Natural killer cell (primary cell): ENCODE results near the gene SAMD5. TPM values are rescaled to one million over a fixed set of nuclear protein-coding genes. Genes with fewer than 3 reads are reported as not detected.

Source experiments
- ATAC-seq, 3 donors: fragments of 150-1000 bp in 2 of 3; fragments of 200-7000 bp in 1 of 3; cut with Tn5 transposase; 1 replicate in 1 of 3; 2 replicates in 2 of 3; pipeline ENCODE4 v1.10.0; 2021; ENCODE audit warnings: mild to moderate bottlenecking in 2 of 3, moderate library complexity in 2 of 3
- DNase-seq, 2 donors: peaks; one replicate each; pipeline versions ENCODE4 v3.0.0 to v3.0.0-alpha.2; 2013 to 2021; ENCODE audit warnings: mixed read lengths in 1 of 2
- H3K27ac ChIP-seq: one replicate; pipeline ENCODE4 v1.5.1; 2013; ENCODE audit warnings: mild to moderate bottlenecking, low read length
- H3K27me3 ChIP-seq: one replicate; pipeline ENCODE4 v1.6.1; 2013; ENCODE audit warnings: low read length; ENCODE audit not compliant: control insufficient read depth, insufficient read depth
- H3K36me3 ChIP-seq: one replicate; pipeline ENCODE4 v1.6.1; 2013; ENCODE audit warnings: low read length; ENCODE audit not compliant: control insufficient read depth, insufficient read depth
- H3K4me1 ChIP-seq: one replicate; pipeline ENCODE4 v1.6.1; 2013; ENCODE audit warnings: low read length; ENCODE audit not compliant: control insufficient read depth, insufficient read depth
- H3K4me3 ChIP-seq: one replicate; pipeline ENCODE4 v1.5.1; 2013; ENCODE audit warnings: low read length
- H3K9me3 ChIP-seq: one replicate; pipeline ENCODE4 v1.6.1; 2013; ENCODE audit warnings: low read length; ENCODE audit not compliant: control insufficient read depth, insufficient read depth
- H3K27ac Mint-ChIP-seq, 2 donors: one replicate each; pipeline ENCODE4 v1.8.0; 2022; ENCODE audit warnings: mild to moderate bottlenecking in 2 of 2, mixed read lengths in 2 of 2, moderate library complexity in 1 of 2
- H3K27me3 Mint-ChIP-seq, 2 donors: one replicate each; pipeline ENCODE4 v1.8.0; 2022; ENCODE audit warnings: low read depth in 2 of 2, mixed read lengths in 2 of 2
- H3K36me3 Mint-ChIP-seq: one replicate; pipeline ENCODE4 v1.8.0; 2022; ENCODE audit warnings: mixed read lengths
- H3K4me1 Mint-ChIP-seq, 2 donors: one replicate each; pipeline ENCODE4 v1.8.0; 2022; ENCODE audit warnings: mixed read lengths in 2 of 2
- H3K4me3 Mint-ChIP-seq: one replicate; pipeline ENCODE4 v1.8.0; 2022; ENCODE audit warnings: mild to moderate bottlenecking, moderate library complexity, mixed read lengths
- H3K9me3 Mint-ChIP-seq, 2 donors: one replicate each; pipeline ENCODE4 v1.8.0; 2022; ENCODE audit warnings: mixed read lengths in 2 of 2
- WGBS: methylation state at CpG from one replicate; pipeline ENCODE4 v1.1.7; 2013; ENCODE audit warnings: missing lambda C conversion rate; ENCODE audit not compliant: insufficient coverage; 5-methylcytosine and 5-hydroxymethylcytosine counted together
- intact Hi-C: fragments of 100-400 bp; cut with micrococcal nuclease; formaldehyde crosslinking; loops from one replicate; pipeline ENCODE4 v1.14.2; 2022
- total RNA-seq, 4 donors: library from RNA; stranded (reverse); fragments of 120-200 nt in 1 of 4; gene quantifications; one replicate each; pipeline versions ENCODE4 v1.2.3 to v1.2.4, GENCODE V29; 2013 to 2022
- TF ChIP-seq, protein P1 (sequence below): fragments of 200-600 bp; IDR thresholded peaks from one replicate; pipeline ENCODE4 v1.8.0; 2022; ENCODE audit warnings: antibody characterized with exemption

SAMD5 gene
- total RNA-seq, 3 donors from 2014 or later (not counting 1 experiment from before 2014, with no cell fraction given) = not detected

DNA sequence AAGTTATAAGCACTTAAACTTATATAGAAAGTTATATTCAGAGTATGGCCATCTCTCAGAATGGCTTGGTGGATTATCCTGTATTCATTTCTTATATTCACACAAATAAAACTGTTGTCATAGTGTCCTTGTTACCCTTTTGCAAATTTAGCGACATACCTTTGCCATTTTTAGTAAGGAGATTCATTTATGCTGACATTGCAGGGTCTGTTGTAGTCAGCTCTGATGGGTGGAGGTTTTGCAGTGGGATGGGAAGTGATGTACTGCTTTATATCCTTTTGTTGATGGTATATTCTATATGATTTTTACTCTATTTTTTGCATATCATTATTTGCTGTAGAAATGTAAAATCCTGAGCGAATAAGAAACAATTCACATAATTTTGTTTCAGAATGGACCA, 35.9 kb downstream of the SAMD5 start:
- Histone ChIP-seq H3K27me3 (no peaks in the 10 kb centered on the region), H3K9me3 (peaks cover 6% of the 10 kb centered on the region), H3K27ac (no peak overlapping the region), H3K4me3 (no peak overlapping the region), H3K36me3 (no peaks in the 10 kb centered on the region), H3K4me1 (no peaks in the 10 kb centered on the region)
- Mint-ChIP-seq H3K27me3 (no peaks in the 10 kb centered on the region), H3K9me3 (peaks cover 0 to 2% of the 10 kb centered on the region in 2 donors), H3K4me1 (no peaks in the 10 kb centered on the region), H3K36me3 (no peaks in the 10 kb centered on the region), H3K4me3 (no peak overlapping the region), H3K27ac (no peak overlapping the region)
- intact Hi-C loops = no loop called here
- 91% methylated on average over 1 of the region's 2 CpGs for WGBS
- TF ChIP-seq, protein P1, sequence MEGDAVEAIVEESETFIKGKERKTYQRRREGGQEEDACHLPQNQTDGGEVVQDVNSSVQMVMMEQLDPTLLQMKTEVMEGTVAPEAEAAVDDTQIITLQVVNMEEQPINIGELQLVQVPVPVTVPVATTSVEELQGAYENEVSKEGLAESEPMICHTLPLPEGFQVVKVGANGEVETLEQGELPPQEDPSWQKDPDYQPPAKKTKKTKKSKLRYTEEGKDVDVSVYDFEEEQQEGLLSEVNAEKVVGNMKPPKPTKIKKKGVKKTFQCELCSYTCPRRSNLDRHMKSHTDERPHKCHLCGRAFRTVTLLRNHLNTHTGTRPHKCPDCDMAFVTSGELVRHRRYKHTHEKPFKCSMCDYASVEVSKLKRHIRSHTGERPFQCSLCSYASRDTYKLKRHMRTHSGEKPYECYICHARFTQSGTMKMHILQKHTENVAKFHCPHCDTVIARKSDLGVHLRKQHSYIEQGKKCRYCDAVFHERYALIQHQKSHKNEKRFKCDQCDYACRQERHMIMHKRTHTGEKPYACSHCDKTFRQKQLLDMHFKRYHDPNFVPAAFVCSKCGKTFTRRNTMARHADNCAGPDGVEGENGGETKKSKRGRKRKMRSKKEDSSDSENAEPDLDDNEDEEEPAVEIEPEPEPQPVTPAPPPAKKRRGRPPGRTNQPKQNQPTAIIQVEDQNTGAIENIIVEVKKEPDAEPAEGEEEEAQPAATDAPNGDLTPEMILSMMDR = no peak
- no peak for ATAC-seq
- no peak for DNase-seq

- no peak overlapping the region for H3K27ac ChIP-seq
- H3K36me3 Mint-ChIP-seq = no peaks in the 10 kb centered on the region
- H3K36me3 ChIP-seq = no peaks in the 10 kb centered on the region
- no peaks in the 10 kb centered on the region for H3K27me3 Mint-ChIP-seq
- TF ChIP-seq, protein P1 = no peak
- ATAC-seq (no peak), DNase-seq (no peak)
- no peaks in the 10 kb centered on the region for H3K27me3 ChIP-seq
- 85% methylated on average over 1 of the region's 6 CpGs for WGBS
- peaks cover 0 to 4% of the 10 kb centered on the region in 2 donors for H3K9me3 Mint-ChIP-seq
- H3K4me1 ChIP-seq = no peaks in the 10 kb centered on the region
- H3K27ac Mint-ChIP-seq = no peak overlapping the region
- H3K4me1 Mint-ChIP-seq = no peaks in the 10 kb centered on the region
- H3K9me3 ChIP-seq = no peaks in the 10 kb centered on the region
- H3K4me3 ChIP-seq = no peak overlapping the region
- intact Hi-C loops = no loop called here
- no peak overlapping the region for H3K4me3 Mint-ChIP-seq
These were observed 38.2 kb downstream of the SAMD5 start for GRCh38 chr6:147546501-147547368.

DNA sequence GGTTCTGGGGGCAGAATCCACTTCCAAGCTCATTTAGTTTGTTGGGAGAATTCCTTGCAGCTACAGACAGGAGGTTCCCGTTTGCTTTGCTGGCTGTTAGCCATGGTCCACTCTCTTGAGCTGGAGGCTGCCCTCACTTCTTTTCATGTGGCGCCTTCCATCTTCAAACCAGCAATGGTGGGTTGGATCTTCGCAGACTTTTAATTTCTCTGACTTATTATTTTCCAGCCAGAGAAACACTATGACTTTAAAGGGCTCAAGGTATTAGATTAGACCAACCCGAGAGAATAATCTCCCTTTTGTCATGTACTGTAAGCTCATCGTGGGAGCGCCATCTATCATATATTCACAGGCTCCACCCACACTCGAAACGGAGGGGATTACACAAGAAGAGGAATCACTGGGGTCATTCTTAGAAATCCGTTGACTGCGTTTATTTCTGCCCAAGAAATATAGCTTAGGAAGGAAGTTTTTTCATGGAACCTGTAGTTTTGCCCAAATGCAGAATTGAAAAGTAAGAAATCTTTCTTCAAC, 38.9 kb downstream of the SAMD5 start:
- no peaks in the 10 kb centered on the region for H3K27me3 Mint-ChIP-seq
- no peaks in the 10 kb centered on the region for H3K36me3 ChIP-seq
- TF ChIP-seq, protein P1 = no peak
- WGBS = 86% methylated on average over 10 of the region's 10 CpGs
- H3K9me3 Mint-ChIP-seq = peaks cover 0 to 4% of the 10 kb centered on the region in 2 donors
- no peak overlapping the region for H3K27ac Mint-ChIP-seq
- H3K4me3 ChIP-seq = no peak overlapping the region
- H3K9me3 ChIP-seq = no peaks in the 10 kb centered on the region
- ATAC-seq = no peak
- H3K27me3 ChIP-seq = no peaks in the 10 kb centered on the region
- no peak overlapping the region for H3K4me3 Mint-ChIP-seq
- H3K36me3 Mint-ChIP-seq = no peaks in the 10 kb centered on the region
- no peaks in the 10 kb centered on the region for H3K4me1 Mint-ChIP-seq
- H3K4me1 ChIP-seq = no peaks in the 10 kb centered on the region
- H3K27ac ChIP-seq = no peak overlapping the region
- no peak for DNase-seq
- intact Hi-C loops = no loop called here
